ENCODE data around the gene RPS21.

DNA sequence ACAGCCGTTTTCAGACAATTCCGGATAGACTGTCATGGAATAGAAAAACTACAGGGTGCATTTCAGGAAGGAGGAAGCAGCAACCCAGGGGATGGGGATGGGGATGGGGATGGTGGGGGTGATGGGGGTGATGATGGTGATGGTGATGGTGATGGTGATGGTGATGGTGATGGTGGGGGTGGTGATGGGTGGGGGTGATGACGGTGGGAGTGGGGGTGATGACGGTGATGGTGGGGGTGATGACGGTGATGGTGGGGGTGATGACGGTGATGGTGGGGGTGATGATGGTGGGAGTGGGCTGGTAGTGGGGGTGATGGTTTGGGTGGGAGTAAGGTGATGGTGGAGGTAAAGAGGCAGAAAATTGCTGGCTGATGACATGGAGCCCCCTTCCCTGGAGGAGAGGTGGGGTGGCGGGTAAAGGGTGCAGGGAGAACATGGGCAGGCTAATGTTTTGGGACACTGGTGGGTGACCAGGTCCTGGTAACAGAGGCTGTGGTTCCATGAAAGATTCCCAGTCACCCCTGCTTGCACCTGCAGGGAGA is 37.3 kb upstream of the RPS21 start:
- TF ChIP-seq CSDC2 (CRISPR knock-in tag; IDR thresholded peaks at IDR 0.05) (no peak), SNAI2 (CRISPR knock-in tag; IDR thresholded peaks at IDR 0.05) (no peak), ZFP30 (CRISPR knock-in tag; IDR thresholded peaks at IDR 0.05) (no peak), PPARA (CRISPR knock-in tag; IDR thresholded peaks at IDR 0.05; ENCODE audit: borderline replicate concordance) (no peak), OSR1 (CRISPR knock-in tag; IDR thresholded peaks at IDR 0.05) (no peak)
- TF ChIP-seq, protein P1, sequence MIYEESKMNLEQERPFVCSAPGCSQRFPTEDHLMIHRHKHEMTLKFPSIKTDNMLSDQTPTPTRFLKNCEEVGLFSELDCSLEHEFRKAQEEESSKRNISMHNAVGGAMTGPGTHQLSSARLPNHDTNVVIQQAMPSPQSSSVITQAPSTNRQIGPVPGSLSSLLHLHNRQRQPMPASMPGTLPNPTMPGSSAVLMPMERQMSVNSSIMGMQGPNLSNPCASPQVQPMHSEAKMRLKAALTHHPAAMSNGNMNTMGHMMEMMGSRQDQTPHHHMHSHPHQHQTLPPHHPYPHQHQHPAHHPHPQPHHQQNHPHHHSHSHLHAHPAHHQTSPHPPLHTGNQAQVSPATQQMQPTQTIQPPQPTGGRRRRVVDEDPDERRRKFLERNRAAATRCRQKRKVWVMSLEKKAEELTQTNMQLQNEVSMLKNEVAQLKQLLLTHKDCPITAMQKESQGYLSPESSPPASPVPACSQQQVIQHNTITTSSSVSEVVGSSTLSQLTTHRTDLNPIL (CRISPR knock-in tag; IDR thresholded peaks at IDR 0.05; ENCODE audit: low read depth) = no peak

Data from SK-N-SH treated with all-trans-retinoic acid at 6 μM for 48 hours (cell line).